HG03432 (cell line): ENCODE data around the gene PSPN.

Experiments used
- ATAC-seq: cut with Tn5 transposase; IDR thresholded peaks from one replicate; pipeline ENCODE4 v1.9.1; 2021; ENCODE audit warnings: mild to moderate bottlenecking, moderate library complexity; ENCODE audit not compliant: unreplicated experiment

The PSPN gene

GRCh38 chr19:6333439-6333838 lies 42.3 kb downstream of the PSPN start, which contains the start of gene ACER1:
Gene ACER1 (minus strand): TSS chr19:6333612. CDS start chr19:6333551, 61 bp downstream.
- ATAC-seq = no peak

- ATAC-seq = no peak
These were observed 48.9 kb downstream of the PSPN start for GRCh38 chr19:6326815-6327214.

- ATAC-seq = no peak
These were observed 50.1 kb downstream of the PSPN start for GRCh38 chr19:6325614-6326013.
